ENCODE results near the gene FMNL3.
"Not testable (repeated sequence)": the region's sequence is repeated elsewhere in the genome, so short reads cannot be mapped to it uniquely, and the experiment has no call there.

The FMNL3 gene

GRCh38 chr12:49626836-49627235 lies 80.4 kb downstream of the FMNL3 start:
- no peak for DNase-seq

- DNase-seq, result no peak
Measured at GRCh38 chr12:49626169-49626835, 80.9 kb downstream of the FMNL3 start.

GRCh38 chr12:49624921-49625577 lies 82.2 kb downstream of the FMNL3 start:
- no peak for DNase-seq

- peak; percentile 77 to 79 for DNase-seq
Measured at GRCh38 chr12:49623142-49623904, 83.9 kb downstream of the FMNL3 start, which contains the start of gene PRPF40B. Gene PRPF40B (plus strand): TSS chr12:49623561. CDS start chr12:49623591, 30 bp downstream.

GRCh38 chr12:49622501-49623141 lies 84.6 kb downstream of the FMNL3 start:
- peak in 1 of 2 experiments; percentile 33 for DNase-seq

- peak; percentile 14 to 15 for DNase-seq
Measured at GRCh38 chr12:49621651-49622500, 85.3 kb downstream of the FMNL3 start.

- DNase-seq, result no peak
Measured at GRCh38 chr12:49619286-49619685, 87.9 kb downstream of the FMNL3 start.

GRCh38 chr12:49618576-49618975 lies 88.6 kb downstream of the FMNL3 start:
- no peak for DNase-seq

GRCh38 chr12:49616533-49617219 lies 90.5 kb downstream of the FMNL3 start:
- no peak for DNase-seq

GRCh38 chr12:49615725-49616124 lies 91.5 kb downstream of the FMNL3 start:
- DNase-seq, result no peak

- DNase-seq, result no peak
Measured at GRCh38 chr12:49612210-49612609, 95.0 kb downstream of the FMNL3 start.

- not testable (repeated sequence) for DNase-seq
Measured at GRCh38 chr12:49610785-49611184, 96.4 kb downstream of the FMNL3 start.

- DNase-seq, result no peak
Measured at GRCh38 chr12:49609875-49610154, 97.4 kb downstream of the FMNL3 start.

- no peak for DNase-seq
Measured at GRCh38 chr12:49609059-49609874, 97.9 kb downstream of the FMNL3 start.

GRCh38 chr12:49605539-49605938 lies 101.7 kb downstream of the FMNL3 start, which contains the start of gene FAM186B:
Gene FAM186B (minus strand): TSS chr12:49605639. CDS start chr12:49605477, 162 bp downstream.
- not testable (repeated sequence) for DNase-seq

GRCh38 chr12:49604856-49605255 lies 102.3 kb downstream of the FMNL3 start:
- no peak for DNase-seq

GRCh38 chr12:49603721-49604120 lies 103.5 kb downstream of the FMNL3 start:
- no peak for DNase-seq

GRCh38 chr12:49599961-49600360 lies 107.2 kb downstream of the FMNL3 start:
- no peak for DNase-seq

GRCh38 chr12:49598527-49598926 lies 108.7 kb downstream of the FMNL3 start:
- DNase-seq, result no peak

- DNase-seq, result no peak
Measured at GRCh38 chr12:49588721-49589516, 118.3 kb downstream of the FMNL3 start.
